ENCODE data around the gene MAN1A1.

The MAN1A1 gene

GRCh38 chr6:119182875-119183274 lies 166.7 kb downstream of the MAN1A1 start:
- Histone ChIP-seq H3K9me3 (ENCODE audit: control insufficient read depth, low read depth, low read length) (no peaks in the 10 kb centered on the region), H3K4me3 (ENCODE audit: low read length) (no peak overlapping the region), H3K36me3 (ENCODE audit: control insufficient read depth, low read depth, low read length) (no peaks in the 10 kb centered on the region), H3K27ac (ENCODE audit: low read length) (no peak overlapping the region), H3K27me3 (ENCODE audit: control insufficient read depth, insufficient read depth, low read length) (no peaks in the 10 kb centered on the region), H3K4me1 (ENCODE audit: control insufficient read depth, low read depth, low read length) (peaks cover 7% of the 10 kb centered on the region), H3K9ac (ENCODE audit: low read length) (no peak overlapping the region)

GRCh38 chr6:119182216-119182803 lies 167.3 kb downstream of the MAN1A1 start:
- H3K9me3 ChIP-seq (ENCODE audit: control insufficient read depth, low read depth, low read length): no peaks in the 10 kb centered on the region
- no peak overlapping the region for H3K4me3 ChIP-seq (ENCODE audit: low read length)
- no peaks in the 10 kb centered on the region for H3K27me3 ChIP-seq (ENCODE audit: control insufficient read depth, insufficient read depth, low read length)
- no peak overlapping the region for H3K27ac ChIP-seq (ENCODE audit: low read length)
- H3K36me3 ChIP-seq (ENCODE audit: control insufficient read depth, low read depth, low read length): no peaks in the 10 kb centered on the region
- peaks cover under 1% of the 10 kb centered on the region for H3K4me1 ChIP-seq (ENCODE audit: control insufficient read depth, low read depth, low read length)
- H3K9ac ChIP-seq (ENCODE audit: low read length): no peak overlapping the region

- no peaks in the 10 kb centered on the region for H3K4me1 ChIP-seq (ENCODE audit: control insufficient read depth, low read depth, low read length)
- H3K9me3 ChIP-seq (ENCODE audit: control insufficient read depth, low read depth, low read length): no peaks in the 10 kb centered on the region
- H3K4me3 ChIP-seq (ENCODE audit: low read length): no peak overlapping the region
- H3K27ac ChIP-seq (ENCODE audit: low read length): no peak overlapping the region
- H3K9ac ChIP-seq (ENCODE audit: low read length): no peak overlapping the region
- no peaks in the 10 kb centered on the region for H3K36me3 ChIP-seq (ENCODE audit: control insufficient read depth, low read depth, low read length)
- no peaks in the 10 kb centered on the region for H3K27me3 ChIP-seq (ENCODE audit: control insufficient read depth, insufficient read depth, low read length)
Measured at GRCh38 chr6:119181046-119181445, 168.5 kb downstream of the MAN1A1 start.

- no peak overlapping the region for H3K27ac ChIP-seq (ENCODE audit: low read length)
- no peaks in the 10 kb centered on the region for H3K36me3 ChIP-seq (ENCODE audit: control insufficient read depth, low read depth, low read length)
- no peaks in the 10 kb centered on the region for H3K4me1 ChIP-seq (ENCODE audit: control insufficient read depth, low read depth, low read length)
- H3K9me3 ChIP-seq (ENCODE audit: control insufficient read depth, low read depth, low read length): no peaks in the 10 kb centered on the region
- no peak overlapping the region for H3K9ac ChIP-seq (ENCODE audit: low read length)
- H3K4me3 ChIP-seq (ENCODE audit: low read length): no peak overlapping the region
- no peaks in the 10 kb centered on the region for H3K27me3 ChIP-seq (ENCODE audit: control insufficient read depth, insufficient read depth, low read length)
Measured at GRCh38 chr6:119179842-119180241, 169.7 kb downstream of the MAN1A1 start.

- H3K27me3 ChIP-seq (ENCODE audit: control insufficient read depth, insufficient read depth, low read length): no peaks in the 10 kb centered on the region
- H3K9me3 ChIP-seq (ENCODE audit: control insufficient read depth, low read depth, low read length): no peaks in the 10 kb centered on the region
Measured at GRCh38 chr6:119179062-119179461, 170.5 kb downstream of the MAN1A1 start.

GRCh38 chr6:119176445-119176844 lies 173.1 kb downstream of the MAN1A1 start:
- no peaks in the 10 kb centered on the region for H3K9me3 ChIP-seq (ENCODE audit: control insufficient read depth, low read depth, low read length)
- H3K4me1 ChIP-seq (ENCODE audit: control insufficient read depth, low read depth, low read length): no peaks in the 10 kb centered on the region
- no peak overlapping the region for H3K4me3 ChIP-seq (ENCODE audit: low read length)
- no peaks in the 10 kb centered on the region for H3K27me3 ChIP-seq (ENCODE audit: control insufficient read depth, insufficient read depth, low read length)
- H3K9ac ChIP-seq (ENCODE audit: low read length): no peak overlapping the region
- H3K36me3 ChIP-seq (ENCODE audit: control insufficient read depth, low read depth, low read length): no peaks in the 10 kb centered on the region
- H3K27ac ChIP-seq (ENCODE audit: low read length): no peak overlapping the region

More at GRCh38 chr6:119179062-119179461, 170.5 kb downstream of the MAN1A1 start:
- Histone ChIP-seq H3K27ac (ENCODE audit: low read length) (no peak overlapping the region), H3K4me3 (ENCODE audit: low read length) (no peak overlapping the region), H3K9ac (ENCODE audit: low read length) (no peak overlapping the region), H3K36me3 (ENCODE audit: control insufficient read depth, low read depth, low read length) (no peaks in the 10 kb centered on the region), H3K4me1 (ENCODE audit: control insufficient read depth, low read depth, low read length) (no peaks in the 10 kb centered on the region)

GRCh38 chr6:119174879-119175817 lies 174.4 kb downstream of the MAN1A1 start:
- no peaks in the 10 kb centered on the region for H3K9me3 ChIP-seq (ENCODE audit: control insufficient read depth, low read depth, low read length)
- H3K9ac ChIP-seq (ENCODE audit: low read length): no peak overlapping the region
- no peak overlapping the region for H3K27ac ChIP-seq (ENCODE audit: low read length)
- no peaks in the 10 kb centered on the region for H3K27me3 ChIP-seq (ENCODE audit: control insufficient read depth, insufficient read depth, low read length)
- H3K4me3 ChIP-seq (ENCODE audit: low read length): no peak overlapping the region
- H3K36me3 ChIP-seq (ENCODE audit: control insufficient read depth, low read depth, low read length): no peaks in the 10 kb centered on the region
- no peaks in the 10 kb centered on the region for H3K4me1 ChIP-seq (ENCODE audit: control insufficient read depth, low read depth, low read length)

GRCh38 chr6:119174085-119174445 lies 175.5 kb downstream of the MAN1A1 start:
- Histone ChIP-seq H3K36me3 (ENCODE audit: control insufficient read depth, low read depth, low read length) (no peaks in the 10 kb centered on the region), H3K4me1 (ENCODE audit: control insufficient read depth, low read depth, low read length) (no peaks in the 10 kb centered on the region), H3K27ac (ENCODE audit: low read length) (no peak overlapping the region), H3K27me3 (ENCODE audit: control insufficient read depth, insufficient read depth, low read length) (no peaks in the 10 kb centered on the region), H3K9ac (ENCODE audit: low read length) (no peak overlapping the region), H3K9me3 (ENCODE audit: control insufficient read depth, low read depth, low read length) (no peaks in the 10 kb centered on the region), H3K4me3 (ENCODE audit: low read length) (no peak overlapping the region)

GRCh38 chr6:119173249-119174084 lies 176.1 kb downstream of the MAN1A1 start:
- Histone ChIP-seq H3K27me3 (ENCODE audit: control insufficient read depth, insufficient read depth, low read length) (no peaks in the 10 kb centered on the region), H3K9me3 (ENCODE audit: control insufficient read depth, low read depth, low read length) (no peaks in the 10 kb centered on the region), H3K4me3 (ENCODE audit: low read length) (no peak overlapping the region), H3K27ac (ENCODE audit: low read length) (no peak overlapping the region), H3K36me3 (ENCODE audit: control insufficient read depth, low read depth, low read length) (no peaks in the 10 kb centered on the region), H3K9ac (ENCODE audit: low read length) (no peak overlapping the region), H3K4me1 (ENCODE audit: control insufficient read depth, low read depth, low read length) (no peaks in the 10 kb centered on the region)

- H3K27ac ChIP-seq (ENCODE audit: low read length): no peak overlapping the region
- H3K36me3 ChIP-seq (ENCODE audit: control insufficient read depth, low read depth, low read length): no peaks in the 10 kb centered on the region
- H3K4me3 ChIP-seq (ENCODE audit: low read length): no peak overlapping the region
- H3K9me3 ChIP-seq (ENCODE audit: control insufficient read depth, low read depth, low read length): no peaks in the 10 kb centered on the region
- no peaks in the 10 kb centered on the region for H3K4me1 ChIP-seq (ENCODE audit: control insufficient read depth, low read depth, low read length)
- H3K9ac ChIP-seq (ENCODE audit: low read length): no peak overlapping the region
- H3K27me3 ChIP-seq (ENCODE audit: control insufficient read depth, insufficient read depth, low read length): no peaks in the 10 kb centered on the region
Measured at GRCh38 chr6:119172824-119173223, 176.7 kb downstream of the MAN1A1 start.

- H3K36me3 ChIP-seq (ENCODE audit: control insufficient read depth, low read depth, low read length): no peaks in the 10 kb centered on the region
- no peak overlapping the region for H3K27ac ChIP-seq (ENCODE audit: low read length)
- no peaks in the 10 kb centered on the region for H3K9me3 ChIP-seq (ENCODE audit: control insufficient read depth, low read depth, low read length)
- no peaks in the 10 kb centered on the region for H3K4me1 ChIP-seq (ENCODE audit: control insufficient read depth, low read depth, low read length)
- no peak overlapping the region for H3K4me3 ChIP-seq (ENCODE audit: low read length)
- no peak overlapping the region for H3K9ac ChIP-seq (ENCODE audit: low read length)
- no peaks in the 10 kb centered on the region for H3K27me3 ChIP-seq (ENCODE audit: control insufficient read depth, insufficient read depth, low read length)
Measured at GRCh38 chr6:119171864-119172588, 177.5 kb downstream of the MAN1A1 start.
